ENCODE results near the gene SORL1.

Gene SORL1

GRCh38 chr11:121508449-121508848 is 56.3 kb downstream of the SORL1 start:
- DNase-seq (ENCODE audit: low read depth in 2 of 2): no peak

DNA sequence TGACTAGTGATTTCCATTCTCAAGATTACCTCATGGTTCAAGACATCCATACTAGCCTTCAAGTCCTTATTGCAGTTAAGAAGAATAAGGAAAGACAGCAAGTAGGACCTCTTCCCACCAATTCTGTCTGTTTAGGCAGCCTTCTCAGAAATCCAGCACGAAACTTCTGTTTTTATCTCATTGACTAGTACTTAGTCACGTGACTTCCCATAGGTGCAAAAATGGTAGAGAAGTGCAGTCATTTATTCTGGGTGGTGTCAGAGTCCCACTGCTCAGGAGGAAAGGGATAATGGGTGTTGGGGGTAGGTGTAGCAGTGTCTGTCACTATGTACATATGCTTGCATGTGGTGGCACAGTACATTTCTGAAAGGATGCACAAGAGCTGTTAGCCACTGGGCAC is 58.3 kb downstream of the SORL1 start:
- no peak for DNase-seq (ENCODE audit: low read depth in 2 of 2)

- no peak for DNase-seq (ENCODE audit: low read depth in 2 of 2)
Observed at GRCh38 chr11:121512468-121513465, 60.7 kb downstream of the SORL1 start.

DNA sequence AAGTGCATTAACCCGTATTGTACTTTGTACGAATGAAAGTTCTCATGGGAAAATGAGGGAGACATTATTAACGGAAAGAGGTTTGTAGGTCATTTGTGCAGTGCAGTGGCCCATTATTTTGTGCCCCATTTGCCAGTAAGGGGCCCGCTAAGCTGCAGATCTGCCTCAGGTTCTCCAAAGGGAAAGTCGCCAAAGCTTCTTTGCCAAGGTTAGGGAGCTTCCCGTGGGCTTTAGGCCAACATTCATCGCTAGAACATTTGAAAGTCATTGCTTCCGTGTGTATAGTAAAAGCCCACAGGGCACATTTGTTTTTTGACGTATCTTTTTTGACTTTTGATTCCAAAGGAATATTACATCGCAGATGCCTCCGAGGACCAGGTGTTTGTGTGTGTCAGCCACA is 61.7 kb downstream of the SORL1 start:
- DNase-seq (ENCODE audit: low read depth in 2 of 2): no peak

DNA sequence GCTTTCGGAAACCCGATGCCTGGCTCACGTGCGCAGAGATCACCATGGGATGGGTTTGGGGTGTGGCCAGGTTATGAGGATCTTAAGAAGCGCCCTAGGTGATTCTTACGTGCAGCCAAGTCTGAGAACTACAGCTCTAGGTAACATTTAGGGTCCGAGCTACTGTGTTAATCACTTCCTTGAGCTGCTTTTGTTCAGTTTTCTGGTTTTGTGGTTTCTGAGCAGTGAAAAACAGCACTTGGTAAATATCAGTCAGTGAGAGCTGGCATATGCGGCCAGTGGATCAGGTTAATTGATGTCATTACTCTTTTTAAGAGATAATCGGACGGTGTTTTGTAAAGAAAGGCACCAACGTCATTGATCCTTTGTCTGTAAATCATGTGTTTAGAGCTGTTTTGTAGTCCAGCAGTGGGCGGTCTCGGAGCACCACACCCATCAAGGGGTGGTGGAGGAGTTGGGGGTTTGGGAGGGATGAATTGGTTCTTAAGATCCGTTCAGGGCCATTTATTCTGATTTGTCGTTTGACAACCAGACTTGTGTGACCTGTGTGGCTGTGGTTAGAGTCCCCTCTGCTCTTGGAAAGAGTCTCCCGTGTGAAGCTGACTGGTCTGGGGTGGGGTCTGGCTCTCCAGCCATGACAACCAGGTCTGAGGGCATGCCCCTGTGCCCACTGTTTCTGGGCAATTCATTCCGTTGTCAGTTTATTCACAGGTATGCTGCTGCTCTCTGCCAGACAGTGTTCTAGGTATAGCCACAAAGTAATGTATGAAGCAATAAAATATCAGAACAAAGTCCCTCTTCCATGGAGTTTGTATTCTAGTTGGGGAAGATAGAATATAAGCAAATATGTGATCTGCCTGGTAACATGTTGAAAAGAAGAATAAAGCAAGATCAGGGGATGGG is 62.6 kb downstream of the SORL1 start:
- no peak for DNase-seq (ENCODE audit: low read depth in 2 of 2)

- no peak for DNase-seq (ENCODE audit: low read depth in 2 of 2)
Observed at GRCh38 chr11:121515335-121515671, 63.2 kb downstream of the SORL1 start.

GRCh38 chr11:121517996-121518395 is 65.9 kb downstream of the SORL1 start:
- DNase-seq (ENCODE audit: low read depth in 2 of 2): no peak

- peak; percentile 92 to 93 for DNase-seq (ENCODE audit: low read depth in 2 of 2)
Observed at GRCh38 chr11:121520243-121521144, 68.4 kb downstream of the SORL1 start.

- DNase-seq (ENCODE audit: low read depth in 2 of 2): no peak
Observed at GRCh38 chr11:121521145-121522042, 69.3 kb downstream of the SORL1 start.

DNA sequence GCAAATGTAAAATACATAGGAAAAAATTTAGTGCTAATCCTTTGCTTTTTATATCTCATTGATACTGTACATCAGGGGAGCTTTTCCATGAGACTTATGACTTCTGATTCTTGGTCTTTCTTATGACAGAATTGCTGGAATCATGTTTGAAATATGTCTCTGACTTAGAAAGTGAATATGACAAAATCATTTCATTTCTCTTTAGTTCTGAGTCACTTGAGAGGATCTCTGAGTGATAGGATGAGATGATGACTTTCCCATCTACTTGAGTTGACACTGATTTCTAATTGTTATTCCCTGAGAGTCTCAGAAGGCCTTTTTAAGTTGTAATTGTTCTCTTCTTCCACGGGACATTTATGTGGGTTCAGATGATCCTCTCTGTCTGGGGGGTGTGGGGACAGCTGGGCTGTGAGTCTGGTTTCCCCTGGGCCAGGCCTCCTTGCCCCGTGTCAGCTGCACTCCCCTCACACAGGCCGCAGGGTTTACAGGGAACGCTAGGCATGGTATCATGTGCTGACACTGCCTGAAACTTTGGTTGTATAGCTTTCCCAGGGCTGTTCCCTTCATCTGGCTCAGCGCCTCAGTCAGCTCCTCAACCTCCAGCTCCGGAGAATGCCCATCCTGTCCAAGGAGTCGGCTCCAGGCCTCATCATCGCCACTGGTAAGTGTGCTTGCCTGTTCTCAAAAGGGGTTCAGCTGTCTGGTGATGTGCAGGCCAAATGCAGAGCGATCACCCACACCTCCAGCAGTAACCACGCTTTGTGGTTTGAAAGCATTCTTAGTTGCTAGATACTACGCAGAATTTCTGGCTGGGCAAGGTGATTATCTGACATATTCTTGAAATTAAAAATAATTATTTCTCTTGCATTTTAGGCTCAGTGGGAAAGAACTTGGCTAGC is 70.2 kb downstream of the SORL1 start:
- no peak for DNase-seq (ENCODE audit: low read depth in 2 of 2)

DNA sequence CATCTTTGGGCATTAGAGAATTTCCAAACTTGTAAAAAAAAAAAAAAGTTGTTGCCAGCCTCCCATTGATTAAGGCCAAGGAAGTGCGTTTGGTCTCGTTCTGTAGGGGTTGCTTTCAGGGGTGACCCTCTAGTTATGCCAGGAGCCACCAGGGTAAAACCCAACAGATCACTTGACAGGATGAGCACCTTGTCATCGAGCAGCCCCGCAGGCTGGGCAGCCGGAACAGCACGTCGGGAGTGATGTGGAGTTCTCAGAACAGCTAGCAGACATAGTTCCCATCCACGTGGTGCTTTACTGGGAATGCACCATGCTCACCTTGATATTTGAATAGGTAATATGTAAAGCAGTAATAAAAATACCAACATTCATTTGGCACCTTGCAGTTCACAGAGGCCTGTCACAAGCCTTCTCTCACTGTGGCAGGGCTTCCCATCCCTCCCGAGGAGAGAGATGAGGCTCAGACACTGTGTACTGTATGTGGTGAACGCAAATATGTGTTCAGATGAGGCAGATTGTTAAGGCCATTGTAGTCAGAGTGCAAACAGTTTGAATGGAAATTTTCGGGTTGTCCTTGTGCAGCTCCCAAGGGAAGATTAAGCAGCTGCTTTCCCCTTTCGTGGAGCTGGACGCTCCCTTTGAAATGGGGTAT is 71.6 kb downstream of the SORL1 start:
- no peak for DNase-seq (ENCODE audit: low read depth in 2 of 2)

DNA sequence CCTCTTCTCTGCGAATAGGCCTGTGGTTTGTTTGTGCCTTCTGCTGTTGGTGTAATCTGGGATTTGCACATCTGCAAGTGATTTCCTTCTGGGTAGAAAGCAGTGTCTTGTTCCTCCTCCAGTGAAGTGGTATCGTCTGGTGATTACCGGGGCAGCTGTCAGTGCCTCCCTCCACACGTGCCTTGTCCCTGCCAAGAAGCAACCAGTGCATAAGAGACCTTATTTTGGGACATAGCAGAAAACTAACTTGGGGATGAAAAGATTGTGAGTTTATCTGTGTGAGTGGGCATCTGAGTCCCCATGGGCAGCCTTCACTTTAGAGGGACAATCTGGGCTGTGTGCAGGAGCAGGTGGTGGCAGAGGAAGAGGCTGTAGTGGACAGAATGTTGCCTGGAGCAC is 72.1 kb downstream of the SORL1 start:
- peak; percentile 27 to 41 for DNase-seq (ENCODE audit: low read depth in 2 of 2)

GRCh38 chr11:121525376-121525775 is 73.3 kb downstream of the SORL1 start:
- DNase-seq (ENCODE audit: low read depth in 2 of 2): no peak

DNA sequence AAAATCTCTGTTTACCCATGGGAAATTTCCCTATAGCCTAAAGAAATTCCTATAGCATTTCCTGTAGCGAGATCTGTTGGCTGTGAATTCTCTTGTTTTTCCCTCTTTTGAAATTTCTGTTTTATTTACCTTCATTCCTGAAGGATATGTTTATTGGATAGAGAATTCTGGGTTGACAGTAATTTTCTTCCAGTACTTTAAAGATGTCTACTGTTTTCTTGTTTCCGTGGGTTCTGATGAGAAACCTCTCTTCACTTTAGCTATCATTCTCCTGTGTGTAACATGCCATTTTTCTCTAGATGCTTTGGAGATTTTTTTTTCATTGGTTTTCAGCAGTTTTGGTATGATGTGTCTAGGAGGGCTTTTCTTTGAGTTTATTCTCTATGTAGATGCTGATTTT is 78.1 kb downstream of the SORL1 start:
- no peak for DNase-seq (ENCODE audit: low read depth in 2 of 2)

- no peak for DNase-seq (ENCODE audit: low read depth in 2 of 2)
Observed at GRCh38 chr11:121533601-121534000, 81.5 kb downstream of the SORL1 start.

DNA sequence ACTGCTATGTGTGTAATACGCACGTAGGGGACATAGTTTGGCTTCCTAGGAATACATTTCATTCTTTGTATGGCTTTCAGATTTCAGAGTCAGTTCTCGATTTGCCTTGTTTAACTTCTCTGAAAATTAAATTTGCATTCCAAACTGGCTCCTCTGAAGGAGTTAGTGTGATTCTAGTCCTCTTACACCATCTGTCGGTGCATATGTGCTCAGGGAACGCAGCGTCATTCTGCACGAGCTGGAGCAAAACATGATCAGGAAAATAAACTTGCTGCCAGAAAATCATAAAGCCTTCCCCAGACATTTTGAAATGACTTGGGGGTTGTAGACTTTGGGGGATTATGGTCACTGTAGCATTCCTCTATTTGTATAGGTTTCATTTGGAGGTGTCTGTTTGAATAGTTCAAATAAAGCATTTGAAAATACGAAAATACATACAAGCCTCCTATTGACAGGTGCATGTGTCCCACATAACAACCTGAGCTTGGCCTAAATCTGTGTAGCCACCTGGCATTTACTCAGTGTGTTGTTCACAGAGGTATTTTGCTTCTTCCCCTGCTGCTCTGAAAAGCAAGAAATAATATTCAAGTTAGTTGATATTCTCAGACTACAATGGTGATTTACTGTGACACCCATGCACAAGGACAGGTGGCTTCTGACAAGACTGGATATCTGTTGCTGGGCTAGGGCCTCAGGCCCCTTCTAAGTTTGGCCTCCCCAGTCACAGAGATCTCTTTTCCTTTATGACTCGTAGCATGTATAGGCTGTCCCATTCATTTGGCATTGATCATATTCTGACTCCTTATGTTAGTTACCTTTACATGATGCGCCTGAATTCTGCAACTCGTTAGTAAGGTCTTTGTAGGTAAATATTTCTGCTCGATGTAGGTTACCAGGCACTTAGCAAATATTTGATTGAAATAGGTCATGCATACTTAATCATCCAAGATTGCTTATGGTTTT is 82.3 kb downstream of the SORL1 start:
- DNase-seq (ENCODE audit: low read depth in 2 of 2): peak; percentile 28

- no peak for DNase-seq (ENCODE audit: low read depth in 2 of 2)
Observed at GRCh38 chr11:121535129-121535796, 83.1 kb downstream of the SORL1 start.

All from fibroblast of skin of left quadriceps (primary cell).